IPS DF 4.7 (cell line): Measurements from ENCODE around the gene CCSER2.
"Not testable (repeated sequence)": the region's sequence is repeated elsewhere in the genome, so short reads cannot be mapped to it uniquely, and the experiment has no call there.

Source experiments
- DNase-seq: peaks from one replicate; pipeline ENCODE4 v3.0.0-alpha.2; 2013; ENCODE audit warnings: low spot score; ENCODE audit errors: extremely low read depth

The CCSER2 gene

DNA sequence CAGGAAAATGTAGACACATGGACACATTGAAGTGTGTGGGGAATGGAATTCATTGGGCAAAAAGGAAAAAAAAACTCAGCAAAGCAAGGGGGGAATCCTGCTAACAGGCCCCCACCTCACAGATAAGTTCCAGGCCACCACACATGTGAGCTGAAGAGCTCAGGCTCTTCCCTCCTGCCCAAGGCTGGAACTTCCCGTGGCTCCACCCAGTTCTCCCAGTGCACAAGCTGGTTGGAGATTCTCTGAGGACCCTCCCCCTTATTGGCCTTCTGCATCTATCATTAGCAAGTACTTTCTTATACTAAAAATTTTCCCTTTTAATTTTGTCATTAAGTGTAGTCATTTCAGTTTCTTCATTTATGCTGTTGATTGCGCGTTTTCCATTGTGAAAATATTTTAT is 190.8 kb downstream of the CCSER2 start:
- DNase-seq, result no peak

GRCh38 chr10:84521013-84521412 is 192.6 kb downstream of the CCSER2 start:
- no peak for DNase-seq

GRCh38 chr10:84521468-84521867 is 193.1 kb downstream of the CCSER2 start:
- DNase-seq, result no peak

DNA sequence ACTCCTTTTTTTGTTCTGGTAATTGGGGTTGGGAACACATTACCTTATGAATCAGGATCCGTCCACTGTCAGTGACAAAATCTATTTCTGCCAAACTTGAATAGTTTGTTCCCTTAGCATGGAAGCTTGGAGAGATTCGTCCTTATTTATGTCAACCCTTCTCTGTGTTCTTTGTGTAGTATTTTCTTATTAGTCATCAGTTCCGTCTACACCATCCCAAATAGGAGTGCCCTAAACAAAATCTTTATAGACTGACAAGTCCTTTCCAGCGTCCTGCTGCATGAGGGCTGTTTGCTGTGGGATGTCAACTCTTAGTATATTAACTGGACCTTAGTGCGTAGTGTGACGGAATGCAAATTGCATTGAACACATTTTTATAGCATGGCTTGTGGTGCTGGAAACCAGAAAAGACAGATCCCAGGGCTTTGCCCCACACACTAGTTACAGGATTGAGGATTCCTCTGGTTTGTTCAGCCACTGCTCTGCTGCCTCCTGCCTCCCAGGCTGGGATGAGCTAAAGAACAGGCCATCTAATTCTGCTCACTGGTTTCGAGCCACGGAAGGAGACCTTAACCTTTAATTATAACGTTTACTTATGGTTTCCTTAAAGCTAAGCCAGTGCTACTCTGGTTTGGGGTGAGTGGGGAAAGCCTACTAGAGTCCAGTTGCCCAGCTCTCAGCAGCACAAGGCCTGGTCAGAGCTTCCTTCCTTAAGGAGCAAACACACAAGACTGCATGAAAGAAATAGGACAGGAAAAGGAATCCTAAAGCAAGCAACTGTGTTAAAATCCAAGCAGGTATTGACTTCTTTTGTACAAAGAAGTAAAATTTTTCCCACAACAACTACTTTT is 194.4 kb downstream of the CCSER2 start:
- DNase-seq, result no peak

DNA sequence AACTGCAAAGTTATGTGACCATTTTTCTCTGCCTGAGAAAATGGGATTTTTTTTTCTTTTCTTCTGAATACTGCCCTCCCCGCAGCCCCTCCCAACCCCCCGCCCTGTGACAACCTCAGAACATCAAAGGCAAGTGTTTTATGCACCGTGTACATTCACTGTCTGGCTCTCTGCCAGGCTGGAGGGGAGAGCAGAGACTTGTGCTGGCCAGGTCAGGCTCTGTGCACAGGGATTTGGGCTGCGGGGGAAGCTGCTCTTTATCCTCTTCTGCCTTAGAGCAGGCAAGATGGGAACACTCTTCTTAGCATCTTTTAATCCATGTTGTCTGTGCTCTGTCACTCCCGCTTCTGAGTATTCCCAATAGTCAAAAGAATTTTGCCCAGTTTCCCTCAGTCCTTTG is 195.1 kb downstream of the CCSER2 start:
- DNase-seq, result no peak

- no peak for DNase-seq
Observed at GRCh38 chr10:84524435-84524834, 196.0 kb downstream of the CCSER2 start.

DNA sequence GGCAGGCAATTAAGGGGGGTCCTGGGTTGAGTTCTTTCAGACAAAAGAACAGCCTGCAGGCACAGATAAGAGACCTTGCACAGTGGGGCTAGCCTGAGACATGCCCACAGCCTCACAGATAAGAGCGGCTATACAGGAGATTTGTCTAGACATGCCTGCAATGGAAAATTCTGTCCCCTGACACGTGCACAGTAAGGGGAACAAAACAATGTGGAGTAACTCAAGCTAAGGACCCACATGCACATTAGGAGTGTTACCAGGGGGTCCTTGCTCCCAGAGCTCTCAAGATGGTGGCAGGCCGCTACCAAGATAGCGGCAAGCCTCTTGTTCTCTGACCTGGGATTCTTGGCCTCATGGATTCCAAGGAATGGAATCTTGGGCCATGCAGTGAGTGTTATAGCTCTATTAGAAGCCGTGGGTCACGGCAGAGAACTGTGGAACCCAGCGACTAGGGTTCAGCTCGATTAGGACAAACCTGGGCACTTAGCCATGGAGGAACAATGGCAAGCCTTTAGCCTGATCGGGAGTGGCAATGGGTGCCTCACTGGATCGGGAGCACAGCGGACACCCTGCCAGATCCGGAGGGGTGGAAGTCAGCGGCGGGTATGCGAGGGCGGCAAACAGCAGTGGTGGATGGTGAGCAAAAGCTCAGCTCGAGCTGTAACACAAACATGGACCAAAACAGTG is 196.9 kb downstream of the CCSER2 start:
- no peak for DNase-seq

- DNase-seq, result not testable (repeated sequence)
Observed at GRCh38 chr10:84525807-84526182, 197.4 kb downstream of the CCSER2 start.

- DNase-seq, result not testable (repeated sequence)
Observed at GRCh38 chr10:84527386-84527785, 199.0 kb downstream of the CCSER2 start.

GRCh38 chr10:84528526-84528925 is 200.1 kb downstream of the CCSER2 start:
- not testable (repeated sequence) for DNase-seq

DNA sequence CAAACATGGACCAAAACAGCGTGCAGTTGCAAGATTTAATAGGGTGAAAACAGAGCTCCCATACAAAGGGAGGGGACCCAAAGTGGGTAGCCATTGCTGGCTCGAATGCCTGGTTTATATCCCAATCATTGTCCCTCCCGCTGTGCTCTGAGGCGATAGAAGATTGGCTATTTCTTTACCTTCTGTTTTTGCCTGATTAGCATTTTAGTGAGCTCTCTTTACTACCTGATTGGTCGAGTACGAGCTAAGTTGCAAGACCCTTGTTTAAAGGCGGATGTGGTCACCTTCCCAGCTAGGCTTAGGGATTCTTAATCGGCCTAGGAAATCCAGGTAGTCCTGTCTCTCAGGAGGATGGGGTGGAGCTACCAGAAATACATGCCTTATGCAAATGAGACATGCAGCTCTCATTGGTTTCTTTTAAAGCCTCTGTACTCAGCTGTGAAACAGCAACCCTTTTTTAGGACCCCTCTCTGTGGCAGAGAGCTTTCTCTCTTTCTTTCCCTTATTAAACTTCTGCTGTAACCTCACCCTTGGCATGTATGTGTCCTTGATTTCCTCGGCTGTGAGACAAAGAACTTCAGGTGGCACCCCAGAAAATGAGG is 202.4 kb downstream of the CCSER2 start:
- no peak for DNase-seq

- no peak for DNase-seq
Observed at GRCh38 chr10:84531396-84531795, 203.0 kb downstream of the CCSER2 start.

DNA sequence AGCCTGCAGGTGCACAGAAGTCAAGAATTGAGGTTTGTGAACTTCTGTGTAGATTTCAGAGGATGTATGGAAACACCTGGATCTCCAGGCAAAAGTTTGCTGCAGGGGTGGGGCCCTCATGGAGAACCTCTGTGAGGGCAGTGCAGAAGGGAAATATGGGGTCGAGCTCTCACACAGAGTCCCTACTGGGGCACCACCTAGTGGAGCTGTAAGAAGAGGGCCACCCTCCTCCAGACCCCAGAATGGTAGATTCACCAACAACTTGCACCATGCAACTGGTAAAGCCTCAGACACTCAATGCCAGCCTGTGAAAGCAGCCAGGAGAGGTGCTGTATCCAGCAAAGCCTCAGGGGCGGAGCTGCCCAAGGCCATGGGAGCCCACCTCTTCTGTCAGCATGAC is 205.8 kb downstream of the CCSER2 start:
- no peak for DNase-seq

GRCh38 chr10:84537447-84537931 is 209.1 kb downstream of the CCSER2 start:
- DNase-seq, result no peak

DNA sequence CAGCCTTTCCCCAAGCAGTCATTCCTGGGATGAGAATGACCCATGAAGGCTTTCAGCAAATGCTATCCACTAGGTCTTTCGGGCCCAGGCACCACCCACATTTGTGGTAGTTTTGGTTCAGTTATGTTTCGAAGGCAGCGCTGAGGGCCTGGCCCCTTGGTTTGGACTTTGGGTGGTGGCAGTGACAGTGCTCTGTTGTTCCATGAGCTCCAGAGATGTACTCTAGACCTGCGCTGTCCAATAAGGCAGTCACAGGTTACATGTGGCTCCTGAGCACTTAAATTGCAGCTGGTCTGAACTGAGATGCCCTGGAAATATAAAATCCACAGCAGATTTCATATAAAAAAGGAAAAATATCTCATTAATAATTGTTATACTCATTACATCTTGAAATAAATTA is 209.6 kb downstream of the CCSER2 start:
- DNase-seq, result no peak

GRCh38 chr10:84539216-84539615 is 210.8 kb downstream of the CCSER2 start:
- no peak for DNase-seq

DNA sequence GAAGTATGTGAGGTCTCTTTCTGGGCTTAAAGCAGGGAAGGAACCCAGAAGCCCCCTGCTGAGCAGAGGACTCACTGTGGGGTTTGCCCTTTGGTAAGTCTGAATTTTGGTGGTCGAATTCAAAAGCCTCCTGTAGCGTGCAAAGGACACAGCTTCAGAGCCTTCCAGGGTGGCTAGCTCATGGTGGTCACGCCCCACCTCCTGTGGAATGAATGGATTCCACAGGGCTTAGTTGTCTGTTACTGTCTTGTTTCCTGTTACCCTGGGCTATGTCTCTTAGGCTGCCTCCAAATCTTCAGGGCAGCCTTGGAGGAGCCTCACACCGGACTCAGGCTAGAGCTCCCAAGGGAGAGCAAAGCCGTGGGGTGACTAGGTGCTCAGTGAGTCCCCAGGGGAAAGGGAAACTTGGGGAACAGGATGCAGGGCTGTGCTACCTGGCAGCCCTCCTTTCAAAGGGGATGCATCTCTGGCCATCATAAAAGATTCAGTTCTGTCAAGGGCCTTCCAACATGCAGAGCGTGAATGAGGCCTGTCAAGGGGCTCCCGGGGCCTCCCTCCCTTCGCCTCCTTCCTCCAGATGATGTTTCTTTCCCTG is 211.7 kb downstream of the CCSER2 start:
- DNase-seq, result no peak

DNA sequence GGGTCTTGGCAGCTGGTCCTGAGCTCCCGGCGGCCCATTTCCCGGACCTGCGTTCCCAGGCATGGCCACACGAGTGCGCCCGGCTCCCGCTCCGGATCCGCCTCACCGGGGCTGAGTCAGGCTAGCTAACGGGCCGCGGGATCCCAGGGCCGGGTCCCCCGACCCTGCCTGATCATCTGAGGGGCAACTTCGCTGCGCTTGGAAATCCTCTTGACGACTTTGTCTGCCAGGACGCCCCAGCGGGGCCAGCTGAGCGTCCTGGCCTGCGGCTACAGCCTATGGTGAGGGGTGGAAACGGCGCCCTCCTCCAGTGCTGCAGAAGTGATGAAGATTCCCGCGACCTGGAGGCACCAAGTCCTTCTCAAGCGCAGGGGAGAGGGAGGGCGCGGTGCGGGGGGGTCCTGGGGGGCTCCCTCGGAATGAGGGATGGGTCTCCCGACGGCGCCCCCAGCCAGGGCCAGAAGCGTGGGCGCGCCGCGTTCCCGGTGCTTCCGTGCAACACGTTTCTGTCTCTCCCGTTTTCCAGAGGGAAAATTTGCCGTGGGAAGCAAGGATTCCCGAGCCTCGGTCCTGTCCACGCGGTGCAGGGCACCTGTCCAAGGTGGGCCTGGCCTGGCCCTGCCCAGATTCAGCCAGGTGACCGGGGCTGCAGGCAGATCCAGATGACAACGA is 212.4 kb downstream of the CCSER2 start:
- DNase-seq, result no peak

- no peak for DNase-seq
Observed at GRCh38 chr10:84541289-84541637, 212.9 kb downstream of the CCSER2 start.

- DNase-seq, result no peak
Observed at GRCh38 chr10:84542522-84543490, 214.4 kb downstream of the CCSER2 start.
